Urinary bladder (tissue), 4 donors: ENCODE results near the gene GHDC. TPM values are rescaled to one million over a fixed set of nuclear protein-coding genes. Genes with fewer than 3 reads are reported as not detected.
"Not testable (repeated sequence)": the region's sequence is repeated elsewhere in the genome, so short reads cannot be mapped to it uniquely, and the experiment has no call there.

ENCODE experiments used
- DNase-seq: peaks from one replicate; pipeline ENCODE4 v3.0.0-alpha.2; 2015; ENCODE audit errors: extremely low spot score
- H3K27ac ChIP-seq: one replicate; pipeline ENCODE4 v1.5.1; 2013; ENCODE audit warnings: low read depth, mild to moderate bottlenecking, moderate library complexity
- H3K36me3 ChIP-seq: one replicate; pipeline ENCODE4 v1.6.1; 2013; ENCODE audit warnings: mild to moderate bottlenecking, moderate library complexity; ENCODE audit not compliant: insufficient read depth
- H3K4me1 ChIP-seq: one replicate; pipeline ENCODE4 v1.6.1; 2013; ENCODE audit warnings: mild to moderate bottlenecking, moderate library complexity; ENCODE audit not compliant: insufficient read depth
- H3K4me3 ChIP-seq: one replicate; pipeline ENCODE4 v1.5.1; 2013; ENCODE audit warnings: low read depth, low read length
- WGBS: extraction: QIAGEN DNeasy Blood & Tissue Kit; methylation state at CpG from one replicate; pipeline ENCODE4 v1.1.7; 2013; 5-methylcytosine and 5-hydroxymethylcytosine counted together
- polyA plus RNA-seq: library from polyadenylated mRNA; stranded (reverse); fragments of 200-250 nt; gene quantifications from one replicate; pipeline ENCODE4 v1.2.3, GENCODE V29; 2013
- total RNA-seq: library from RNA; depleted of rRNA; stranded (reverse); fragments of >200 nt; gene quantifications from one replicate; pipeline ENCODE4 v1.2.3, GENCODE V29; 2014
- donor health status: healthy with polysubstance abuse.
- donor health status: healthy.

Gene GHDC
- total and polyA plus RNA-seq, 2 donors, result 6.7 to 32.0 TPM

- Histone ChIP-seq H3K36me3 (peaks cover 4% of the 10 kb centered on the region), H3K27ac (no peak overlapping the region), H3K4me3 (no peak overlapping the region), H3K4me1 (no peaks in the 10 kb centered on the region)
- 53% methylated on average over 3 of the region's 3 CpGs for WGBS
- no peak for DNase-seq
Observed at GRCh38 chr17:42221886-42222745, 27.8 kb upstream of the GHDC start.

DNA sequence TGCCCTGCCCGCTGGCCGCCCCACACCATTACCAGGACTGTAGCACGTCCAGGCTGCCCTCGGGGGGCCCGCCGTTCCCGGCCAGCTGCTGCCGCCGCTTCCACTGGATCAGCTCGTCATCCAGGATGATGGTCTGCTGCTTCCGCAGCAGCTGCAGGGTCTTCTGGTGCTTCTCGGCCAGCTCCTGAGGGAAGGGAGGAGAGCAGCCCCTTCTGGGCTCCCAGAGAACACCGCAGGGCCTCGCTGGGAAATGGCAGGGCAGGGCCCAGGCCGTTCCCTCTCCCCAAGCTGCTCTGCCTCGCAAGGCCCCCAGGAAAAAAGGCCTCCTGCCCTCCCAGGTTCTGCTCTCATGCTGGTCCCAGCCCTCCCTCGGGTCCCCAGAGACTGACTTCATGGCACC, 25.0 kb upstream of the GHDC start:
- DNase-seq, result not testable (repeated sequence)

DNA sequence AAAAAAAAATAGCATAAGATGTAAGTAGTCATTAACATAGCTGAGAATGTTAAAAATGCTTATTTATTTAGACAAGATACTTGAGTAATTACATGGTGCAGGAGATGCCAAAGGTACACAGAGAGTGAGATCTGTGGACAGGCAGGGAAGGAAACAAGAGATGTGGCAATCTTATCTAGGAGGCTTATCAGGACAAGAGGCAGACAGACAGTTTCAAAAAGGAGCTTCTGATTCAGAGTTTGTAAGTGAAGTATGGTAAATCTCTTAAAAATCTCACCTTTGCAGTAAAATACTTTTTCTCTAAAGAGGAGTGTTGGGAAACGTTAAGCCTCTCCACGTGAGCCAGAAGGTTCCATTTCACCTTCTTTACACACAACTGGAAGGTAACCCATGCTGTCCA, 19.9 kb upstream of the GHDC start:
- 81% methylated on average over 2 of the region's 2 CpGs for WGBS
- no peak for DNase-seq
- Histone ChIP-seq H3K36me3 (peaks cover 8% of the 10 kb centered on the region), H3K4me3 (no peak overlapping the region), H3K27ac (no peak overlapping the region), H3K4me1 (no peaks in the 10 kb centered on the region)

More for the DNA sequence above, 25.0 kb upstream of the GHDC start:
- not testable (repeated sequence) for H3K27ac ChIP-seq, H3K36me3 ChIP-seq, H3K4me3 ChIP-seq, H3K4me1 ChIP-seq
- WGBS, result 80% methylated on average over 1 of the region's 17 CpGs

- Histone ChIP-seq H3K4me1 (no peaks in the 10 kb centered on the region), H3K4me3 (no peak overlapping the region), H3K27ac (no peak overlapping the region), H3K36me3 (peaks cover 5% of the 10 kb centered on the region)
- DNase-seq, result no peak
- whole genome bisulfite sequencing, result 68% methylated on average over 7 of the region's 7 CpGs
Observed at GRCh38 chr17:42212382-42212781, 18.1 kb upstream of the GHDC start.

GRCh38 chr17:42211921-42212341, 17.6 kb upstream of the GHDC start:
- H3K4me3 ChIP-seq, DNase-seq, H3K36me3 ChIP-seq, H3K4me1 ChIP-seq, H3K27ac ChIP-seq: not testable (repeated sequence)
- WGBS, result 57% methylated on average over 9 of the region's 9 CpGs

GRCh38 chr17:42210046-42210445, 15.8 kb upstream of the GHDC start:
- H3K36me3 ChIP-seq, result peaks cover 5% of the 10 kb centered on the region
- H3K4me3 ChIP-seq, result no peak overlapping the region
- no peak for DNase-seq
- H3K4me1 ChIP-seq, result no peaks in the 10 kb centered on the region
- H3K27ac ChIP-seq, result no peak overlapping the region
- WGBS, result 88% methylated on average over 6 of the region's 6 CpGs

- 84% methylated on average over 8 of the region's 8 CpGs for WGBS
- H3K4me3 ChIP-seq, H3K27ac ChIP-seq, H3K36me3 ChIP-seq, H3K4me1 ChIP-seq, DNase-seq: not testable (repeated sequence)
Observed at GRCh38 chr17:42206153-42206612, 11.9 kb upstream of the GHDC start.

DNA sequence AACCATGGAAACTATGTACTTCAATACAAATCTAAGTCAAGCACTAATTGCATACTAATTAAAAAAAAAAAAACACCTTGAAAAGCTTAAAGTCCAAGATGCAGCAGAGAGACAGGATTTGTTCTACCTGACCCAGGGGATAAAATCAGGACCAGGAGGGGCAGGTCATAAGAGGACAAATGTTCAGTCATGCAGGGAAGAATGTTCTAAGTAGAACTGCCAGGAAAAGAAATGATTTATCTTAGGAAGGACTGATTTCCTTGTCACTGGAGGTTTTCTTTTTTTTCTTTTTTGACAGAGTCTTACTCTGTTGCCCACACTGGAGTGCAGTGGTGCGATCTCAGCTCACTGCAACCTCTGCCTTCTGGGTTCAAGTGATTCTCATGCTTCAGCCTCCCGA, 9.1 kb upstream of the GHDC start:
- H3K36me3 ChIP-seq, result no peaks in the 10 kb centered on the region
- WGBS, result 98% methylated on average over 2 of the region's 2 CpGs
- H3K4me1 ChIP-seq, result no peaks in the 10 kb centered on the region
- no peak for DNase-seq
- no peak overlapping the region for H3K4me3 ChIP-seq
- H3K27ac ChIP-seq, result no peak overlapping the region

- no peak overlapping the region for H3K27ac ChIP-seq
- H3K4me1 ChIP-seq, result no peaks in the 10 kb centered on the region
- H3K36me3 ChIP-seq, result no peaks in the 10 kb centered on the region
- WGBS, result 96% methylated on average over 5 of the region's 5 CpGs
- no peak overlapping the region for H3K4me3 ChIP-seq
- no peak for DNase-seq
Observed at GRCh38 chr17:42202696-42203095, 8.4 kb upstream of the GHDC start.

- Histone ChIP-seq H3K36me3 (no peaks in the 10 kb centered on the region), H3K4me3 (no peak overlapping the region), H3K4me1 (no peaks in the 10 kb centered on the region), H3K27ac (no peak overlapping the region)
- DNase-seq, result no peak
- 95% methylated on average over 6 of the region's 6 CpGs for WGBS
Observed at GRCh38 chr17:42202159-42202558, 7.9 kb upstream of the GHDC start.

GRCh38 chr17:42201458-42201772, 7.1 kb upstream of the GHDC start:
- H3K4me3 ChIP-seq, result no peak overlapping the region
- WGBS, result 87% methylated on average over 10 of the region's 10 CpGs

DNA sequence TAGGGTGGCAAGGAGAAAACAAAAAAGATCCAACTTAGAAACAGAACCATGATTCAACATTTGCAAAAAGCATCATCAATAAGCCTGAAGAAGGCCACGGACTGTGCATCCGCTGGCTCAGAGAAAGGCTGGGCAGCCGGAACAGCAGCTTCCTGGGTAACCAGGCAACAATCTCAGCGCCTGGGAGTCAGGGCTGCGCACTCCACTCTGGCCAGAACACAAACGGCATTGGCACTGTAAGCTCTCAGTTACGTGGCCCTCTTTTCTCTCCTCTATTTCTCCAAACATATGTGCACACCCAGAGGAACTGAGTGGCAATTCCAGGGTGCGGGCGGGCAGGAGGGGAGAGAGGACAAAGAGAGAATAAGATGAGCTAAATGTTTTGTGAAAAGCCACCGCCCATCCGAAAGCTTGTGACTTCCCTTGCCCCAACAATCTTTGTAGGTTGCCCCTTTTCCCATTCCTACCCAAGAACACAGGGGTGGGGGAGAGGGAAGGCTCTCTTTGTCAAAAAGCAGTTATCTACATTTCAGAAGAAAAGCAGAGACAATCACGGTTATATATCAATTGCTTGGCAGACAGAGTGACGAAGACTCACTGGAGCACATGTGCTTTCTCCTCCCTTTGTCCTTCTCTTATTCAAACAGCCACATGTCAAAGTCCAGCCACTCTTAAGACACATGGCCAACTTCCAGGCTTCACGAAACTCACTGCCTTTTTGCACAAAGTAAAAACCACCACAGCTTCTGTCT, 6.6 kb upstream of the GHDC start:
- DNase-seq, result no peak
- 61% methylated on average over 14 of the region's 14 CpGs for WGBS
- Histone ChIP-seq H3K36me3 (no peaks in the 10 kb centered on the region), H3K4me3 (no peak overlapping the region), H3K4me1 (no peaks in the 10 kb centered on the region), H3K27ac (no peak overlapping the region)

More at GRCh38 chr17:42201458-42201772, 7.1 kb upstream of the GHDC start:
- H3K4me1 ChIP-seq, result no peaks in the 10 kb centered on the region
- no peak for DNase-seq
- H3K36me3 ChIP-seq, result no peaks in the 10 kb centered on the region
- H3K27ac ChIP-seq, result no peak overlapping the region

- peaks cover under 1% of the 10 kb centered on the region for H3K4me1 ChIP-seq
- 79% methylated on average over 12 of the region's 12 CpGs for WGBS
- H3K27ac ChIP-seq, result no peak overlapping the region
- H3K36me3 ChIP-seq, result no peaks in the 10 kb centered on the region
- H3K4me3 ChIP-seq, result no peak overlapping the region
- no peak for DNase-seq
Observed at GRCh38 chr17:42199416-42200011, 5.2 kb upstream of the GHDC start.

DNA sequence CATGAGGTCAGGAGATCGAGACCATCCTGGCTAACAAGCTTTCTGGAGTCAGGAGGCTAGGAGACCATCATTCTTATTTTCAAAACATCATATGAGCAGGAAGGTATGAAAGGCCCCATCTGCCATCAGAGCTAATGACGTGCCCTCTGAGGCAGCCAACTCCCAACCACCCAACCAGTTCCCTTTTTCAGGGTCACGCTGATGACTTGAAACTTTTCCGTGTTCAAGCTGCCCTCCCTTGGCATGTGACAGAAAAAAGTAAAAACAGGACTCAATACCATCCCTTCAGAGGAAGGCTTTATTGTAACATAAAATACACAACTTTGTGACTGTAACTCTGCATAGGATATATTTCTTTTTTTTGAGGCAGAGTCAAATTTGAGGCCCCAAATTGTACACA, 4.6 kb upstream of the GHDC start:
- 75% methylated on average over 4 of the region's 4 CpGs for WGBS

More for the DNA sequence above, 4.6 kb upstream of the GHDC start:
- Histone ChIP-seq H3K4me3 (no peak overlapping the region), H3K36me3 (no peaks in the 10 kb centered on the region), H3K27ac (no peak overlapping the region), H3K4me1 (peaks cover 2% of the 10 kb centered on the region)
- no peak for DNase-seq
